GM21528 (cell line): Measurements from ENCODE around the gene MPZL3.

Source experiments
- ATAC-seq: cut with Tn5 transposase; IDR thresholded peaks from one replicate; pipeline ENCODE4 v1.9.1; 2021; ENCODE audit warnings: mild to moderate bottlenecking, moderate library complexity; ENCODE audit not compliant: unreplicated experiment, low FRiP score

Gene MPZL3

GRCh38 chr11:118233850-118234249 lies 18.3 kb downstream of the MPZL3 start:
- no peak for ATAC-seq

GRCh38 chr11:118233377-118233776 lies 18.8 kb downstream of the MPZL3 start:
- no peak for ATAC-seq

- ATAC-seq = no peak
Observed at GRCh38 chr11:118232659-118233058, 19.5 kb downstream of the MPZL3 start.

GRCh38 chr11:118231461-118231860 lies 20.7 kb downstream of the MPZL3 start:
- no peak for ATAC-seq

GRCh38 chr11:118230088-118230487 lies 22.1 kb downstream of the MPZL3 start:
- ATAC-seq = no peak

GRCh38 chr11:118229274-118229847 lies 22.8 kb downstream of the MPZL3 start:
- no peak for ATAC-seq

- ATAC-seq = peak; percentile 67
Observed at GRCh38 chr11:118227865-118228785, 24.0 kb downstream of the MPZL3 start.

- no peak for ATAC-seq
Observed at GRCh38 chr11:118226781-118227180, 25.4 kb downstream of the MPZL3 start.

- no peak for ATAC-seq
Observed at GRCh38 chr11:118226296-118226695, 25.9 kb downstream of the MPZL3 start.

- ATAC-seq = no peak
Observed at GRCh38 chr11:118224511-118225188, 27.5 kb downstream of the MPZL3 start, which contains the start of gene JAML. Gene JAML (minus strand): TSS chr11:118225011. CDS start chr11:118214866, 10,145 bp downstream.

GRCh38 chr11:118223992-118224391 lies 28.2 kb downstream of the MPZL3 start:
- no peak for ATAC-seq

GRCh38 chr11:118223570-118223969 lies 28.6 kb downstream of the MPZL3 start:
- ATAC-seq = no peak

GRCh38 chr11:118222437-118222836 lies 29.7 kb downstream of the MPZL3 start:
- no peak for ATAC-seq

GRCh38 chr11:118221419-118221818 lies 30.7 kb downstream of the MPZL3 start:
- no peak for ATAC-seq

- ATAC-seq = no peak
Observed at GRCh38 chr11:118219732-118220131, 32.4 kb downstream of the MPZL3 start.

GRCh38 chr11:118219244-118219643 lies 32.9 kb downstream of the MPZL3 start:
- ATAC-seq = no peak

- ATAC-seq = no peak
Observed at GRCh38 chr11:118217575-118217974, 34.6 kb downstream of the MPZL3 start.

GRCh38 chr11:118216621-118217481 lies 35.3 kb downstream of the MPZL3 start:
- no peak for ATAC-seq

- ATAC-seq = no peak
Observed at GRCh38 chr11:118215765-118216164, 36.4 kb downstream of the MPZL3 start.

- ATAC-seq = no peak
Observed at GRCh38 chr11:118215262-118215661, 36.9 kb downstream of the MPZL3 start.
